PC-3 (cell line): Measurements from ENCODE around the gene ZNF117.
A peak's percentile ranks its signal among the peaks of the same experiment; 100 is the strongest.

Experiments used
- EZH2phosphoT487 ChIP-seq: fragments of 300-600 bp; sonication (generic); IDR thresholded peaks from 2 replicates; pipeline ENCODE4 v1.6.1; 2018; ENCODE audit warnings: mild to moderate bottlenecking, antibody characterized with exemption, low read length, borderline replicate concordance
- TF ChIP-seq, protein P1 (sequence below): fragments of 300-600 bp; sonication (generic); conservative IDR thresholded peaks from 2 replicates; pipeline ENCODE4 v1.5.1; 2017; ENCODE audit warnings: antibody characterized with exemption, low read depth, mild to moderate bottlenecking, low read length

DNA sequence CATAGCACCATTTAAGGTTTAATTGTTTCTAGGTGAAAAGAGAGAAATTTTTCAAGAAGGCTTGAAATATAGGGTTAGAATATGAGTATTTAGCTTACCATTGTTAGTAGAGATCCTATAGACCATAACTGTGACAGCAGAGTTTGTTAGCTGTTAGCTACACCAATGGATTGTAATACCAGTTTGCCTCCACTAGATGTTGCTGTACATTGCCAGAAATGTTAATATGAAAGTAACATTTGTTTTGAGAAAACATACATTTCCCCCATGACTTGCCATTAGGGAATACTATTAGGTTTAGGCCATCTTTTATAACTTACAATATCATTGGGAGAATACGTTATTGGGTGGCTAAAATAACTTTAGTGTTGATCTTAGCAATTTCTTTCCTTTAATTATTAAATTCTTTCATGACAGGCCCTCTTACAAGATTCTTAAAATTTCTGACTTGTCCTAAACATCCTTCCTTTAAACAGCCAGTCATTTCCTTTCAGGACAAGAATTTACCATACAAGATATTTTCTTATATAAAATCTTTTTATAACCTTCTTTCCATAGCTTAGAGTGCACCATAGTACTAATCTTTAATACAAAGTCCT is 39.5 kb downstream of the ZNF117 start:
- TF ChIP-seq, protein P1, sequence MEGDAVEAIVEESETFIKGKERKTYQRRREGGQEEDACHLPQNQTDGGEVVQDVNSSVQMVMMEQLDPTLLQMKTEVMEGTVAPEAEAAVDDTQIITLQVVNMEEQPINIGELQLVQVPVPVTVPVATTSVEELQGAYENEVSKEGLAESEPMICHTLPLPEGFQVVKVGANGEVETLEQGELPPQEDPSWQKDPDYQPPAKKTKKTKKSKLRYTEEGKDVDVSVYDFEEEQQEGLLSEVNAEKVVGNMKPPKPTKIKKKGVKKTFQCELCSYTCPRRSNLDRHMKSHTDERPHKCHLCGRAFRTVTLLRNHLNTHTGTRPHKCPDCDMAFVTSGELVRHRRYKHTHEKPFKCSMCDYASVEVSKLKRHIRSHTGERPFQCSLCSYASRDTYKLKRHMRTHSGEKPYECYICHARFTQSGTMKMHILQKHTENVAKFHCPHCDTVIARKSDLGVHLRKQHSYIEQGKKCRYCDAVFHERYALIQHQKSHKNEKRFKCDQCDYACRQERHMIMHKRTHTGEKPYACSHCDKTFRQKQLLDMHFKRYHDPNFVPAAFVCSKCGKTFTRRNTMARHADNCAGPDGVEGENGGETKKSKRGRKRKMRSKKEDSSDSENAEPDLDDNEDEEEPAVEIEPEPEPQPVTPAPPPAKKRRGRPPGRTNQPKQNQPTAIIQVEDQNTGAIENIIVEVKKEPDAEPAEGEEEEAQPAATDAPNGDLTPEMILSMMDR = peak; percentile 85
- no peak for TF ChIP-seq EZH2phosphoT487
